Keratinocyte (primary cell): Measurements from ENCODE around the gene SMG9. TPM values are rescaled to one million over a fixed set of nuclear protein-coding genes. Genes with fewer than 3 reads are reported as not detected.

Experiments used
- DNase-seq: peaks from one replicate; pipeline ENCODE4 v3.0.0-alpha.2; 2011; ENCODE audit warnings: low read depth, missing footprints, low spot score
- FAIRE-seq: peaks from 2 replicates; lab custom pipeline; 2011; peaks lifted over from hg19 to GRCh38; lab: Jason Lieb, UNC
- H2AFZ ChIP-seq: 2 replicates; pipeline ENCODE4 v1.6.0; 2012; ENCODE audit warnings: low read length, control low read depth, inconsistent platforms; ENCODE audit not compliant: control insufficient read depth
- H3K27ac ChIP-seq: 2 replicates; pipeline ENCODE4 v1.5.1; 2011; ENCODE audit warnings: low read length; ENCODE audit not compliant: control insufficient read depth, insufficient read depth
- H3K27me3 ChIP-seq: 3 replicates; pipeline ENCODE4 v1.6.0; 2011; ENCODE audit warnings: low read length; ENCODE audit not compliant: control insufficient read depth, insufficient read depth; ENCODE audit errors: extremely low read depth
- H3K36me3 ChIP-seq, 2 experiments: 2 replicates in 1 of 2; 3 replicates in 1 of 2; pipeline ENCODE4 v1.5.1; 2011; ENCODE audit warnings: low read length in 2 of 2, mild to moderate bottlenecking in 1 of 2; ENCODE audit not compliant: control insufficient read depth in 2 of 2, insufficient read depth in 2 of 2; ENCODE audit errors: extremely low read depth in 1 of 2
- H3K4me1 ChIP-seq: 3 replicates; pipeline ENCODE4 v1.5.1; 2011; ENCODE audit warnings: low read length; ENCODE audit not compliant: control insufficient read depth, insufficient read depth; ENCODE audit errors: extremely low read depth
- H3K4me2 ChIP-seq: 3 replicates; pipeline ENCODE4 v1.6.0; 2011; ENCODE audit warnings: low read depth, low read length; ENCODE audit not compliant: control insufficient read depth, insufficient read depth; ENCODE audit errors: extremely low read depth
- H3K4me3 ChIP-seq, 3 experiments: fragments of 200-600 bp in 1 of 3; sonication (generic) in 1 of 3; 2 replicates in 2 of 3; 3 replicates in 1 of 3; pipeline ENCODE4 v1.5.1; 2011 to 2016; ENCODE audit warnings: low read length in 3 of 3, mild to moderate bottlenecking in 3 of 3, control low read depth in 2 of 3, inconsistent platforms in 1 of 3, low read depth in 1 of 3, mixed read lengths in 1 of 3, mixed run types in 1 of 3, moderate library complexity in 1 of 3; ENCODE audit not compliant: control insufficient read depth in 2 of 3, insufficient read depth in 2 of 3; ENCODE audit errors: extremely low read depth in 1 of 3
- H3K79me2 ChIP-seq: 2 replicates; pipeline ENCODE4 v1.6.0; 2012; ENCODE audit warnings: low read length; ENCODE audit not compliant: control insufficient read depth, insufficient read depth
- H3K9ac ChIP-seq: 3 replicates; pipeline ENCODE4 v1.6.0; 2011; ENCODE audit warnings: low read length; ENCODE audit not compliant: control insufficient read depth, insufficient read depth; ENCODE audit errors: extremely low read depth
- H3K9me1 ChIP-seq: 3 replicates; pipeline ENCODE4 v1.6.0; 2011; ENCODE audit warnings: low read length; ENCODE audit not compliant: control insufficient read depth, insufficient read depth; ENCODE audit errors: extremely low read depth
- H3K9me3 ChIP-seq: 2 replicates; pipeline ENCODE4 v1.5.1; 2012; ENCODE audit warnings: low read depth, low read length; ENCODE audit not compliant: control insufficient read depth
- H4K20me1 ChIP-seq: 3 replicates; pipeline ENCODE4 v1.6.0; 2011; ENCODE audit warnings: low read length; ENCODE audit not compliant: control insufficient read depth, insufficient read depth; ENCODE audit errors: extremely low read depth
- CTCF ChIP-seq, 3 experiments: IDR thresholded peaks in 1 of 3; conservative IDR thresholded peaks in 1 of 3; optimal IDR thresholded peaks in 1 of 3; 2 replicates in 2 of 3; 3 replicates in 1 of 3; pipeline versions ENCODE3 to v1.5.1; 2011; ENCODE audit warnings: low read length in 3 of 3, mild to moderate bottlenecking in 3 of 3, moderate library complexity in 2 of 3, control low read depth in 1 of 3, inconsistent platforms in 1 of 3; ENCODE audit not compliant: insufficient read depth in 2 of 3; ENCODE audit errors: extremely low read depth in 1 of 3
- EZH2 ChIP-seq: IDR thresholded peaks from one replicate; pipeline ENCODE4 v1.6.1; 2012; ENCODE audit warnings: inconsistent platforms, mild to moderate bottlenecking, low read length, moderate library complexity
- dilution Hi-C: fragments of 300-500 bp; cut with MboI; formaldehyde crosslinking; loops from one replicate; pipeline ENCODE4 v1.7.0; 2020; ENCODE audit warnings: low sequenced_read_pairs; ENCODE audit not compliant: extremely low pct_ligation_motif_present
- polyA plus RNA-seq, 5 experiments: library from polyadenylated mRNA; depleted of rRNA in 3 of 5; stranded (reverse) in 3 of 5; stranded (forward) in 1 of 5; unstranded in 1 of 5; fragments of >200 nt; gene quantifications; 1 replicate in 1 of 5; 2 replicates in 3 of 5; 3 replicates in 1 of 5; pipeline versions ENCODE4 v1.2.1 to v1.2.3, GENCODE V29; 2011 to 2012; ENCODE audit warnings: missing spikeins in 2 of 5, low read depth in 1 of 5, low replicate concordance in 1 of 5

SMG9 gene
- polyA plus RNA-seq, 1 donor (not counting 4 experiments of a cell fraction or from before 2014, with no cell fraction given): 15.6 TPM

- Histone ChIP-seq H3K27ac (no peak overlapping the region), H3K27me3 (no peaks in the 10 kb centered on the region), H3K79me2 (no peaks in the 10 kb centered on the region), H4K20me1 (no peaks in the 10 kb centered on the region), H3K4me2 (peak overlapping the region; percentile 9), H3K9me1 (no peaks in the 10 kb centered on the region), H3K9ac (no peak overlapping the region), H3K9me3 (no peaks in the 10 kb centered on the region), H3K36me3 (peaks cover 0 to 2% of the 10 kb centered on the region in 2 experiments), H2AFZ (no peak overlapping the region), H3K4me1 (peaks cover 15% of the 10 kb centered on the region), H3K4me3 (no peak overlapping the region)
- dilution Hi-C loops: no loop called here
- no peak for DNase-seq
- no peak for FAIRE-seq
- TF ChIP-seq EZH2 (no peak), CTCF (optimal IDR thresholded peaks at IDR 0.05 in 1 of 3, IDR thresholded peaks at IDR 0.05 in 1 of 3, conservative IDR thresholded peaks at IDR 0.05 in 1 of 3; ENCODE audit: extremely low read depth in 1 of 3, insufficient read depth in 2 of 3, low read length in 3 of 3) (peak; percentile 27 to 69 (median 44))
Observed at GRCh38 chr19:43774103-43774939, 19.6 kb upstream of the SMG9 start.

GRCh38 chr19:43773725-43774102 lies 19.0 kb upstream of the SMG9 start:
- Histone ChIP-seq H3K4me3 (no peak overlapping the region), H2AFZ (no peak overlapping the region), H3K9me3 (no peaks in the 10 kb centered on the region), H4K20me1 (no peaks in the 10 kb centered on the region), H3K79me2 (no peaks in the 10 kb centered on the region), H3K4me1 (peaks cover 10% of the 10 kb centered on the region), H3K36me3 (peaks cover 0 to 4% of the 10 kb centered on the region in 2 experiments), H3K9ac (no peak overlapping the region), H3K27me3 (no peaks in the 10 kb centered on the region), H3K27ac (no peak overlapping the region), H3K4me2 (no peak overlapping the region), H3K9me1 (no peaks in the 10 kb centered on the region)
- TF ChIP-seq EZH2: no peak
- FAIRE-seq (no peak), DNase-seq (no peak)
- dilution Hi-C loops: no loop called here
